ENCODE measurements around the gene ZSWIM6.

- TF ChIP-seq EZH2 (IDR thresholded peaks at IDR 0.05) = no peak
- no peak for TF ChIP-seq POLR2AphosphoS5 (IDR thresholded peaks at IDR 0.05; ENCODE audit: borderline replicate concordance, low read depth, low read length)
Observed at GRCh38 chr5:61292062-61292657, 39.9 kb upstream of the ZSWIM6 start.

All from SK-N-MC (cell line).